ENCODE results near the gene GCSH. TPM values are rescaled to one million over a fixed set of nuclear protein-coding genes. Genes with fewer than 3 reads are reported as not detected.
"Not testable (repeated sequence)": the region's sequence is repeated elsewhere in the genome, so short reads cannot be mapped to it uniquely, and the experiment has no call there.

The GCSH gene
- polyA plus RNA-seq, 1 of the 3 experiments (the other 2 are of a cell fraction): 20.7 TPM

DNA sequence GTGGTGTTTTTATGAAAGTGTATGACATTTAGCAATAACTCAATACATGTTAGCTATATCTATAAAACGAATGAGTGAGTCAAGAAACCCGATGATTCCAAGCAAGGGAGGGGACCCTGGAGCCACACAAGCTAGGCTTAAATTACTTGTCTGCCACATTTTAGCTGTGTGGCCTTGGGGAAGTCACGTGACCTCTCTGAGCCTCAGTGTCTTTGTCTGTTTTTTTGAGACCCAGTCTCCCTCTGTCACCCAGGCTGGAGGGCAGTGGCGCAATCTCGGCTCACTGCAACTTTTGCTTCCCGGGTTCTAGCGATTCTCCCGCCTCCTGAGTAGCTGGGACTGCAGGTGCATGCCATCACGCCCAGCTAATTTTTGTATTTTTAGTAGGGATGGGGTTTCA is 20.1 kb upstream of the GCSH start:
- no peak overlapping the region for H3K27ac ChIP-seq (ENCODE audit: low read depth in 2 of 2, low read length in 1 of 2)
- H3K9me3 ChIP-seq: no peaks in the 10 kb centered on the region
- H3K36me3 ChIP-seq (replicated peaks in 1 of 2; ENCODE audit: control insufficient read depth in 1 of 2, insufficient read depth in 2 of 2, low read length in 1 of 2): no peaks in the 10 kb centered on the region
- no peak overlapping the region for H2AFZ ChIP-seq (ENCODE audit: low read depth)
- H3K9me2 ChIP-seq: no peaks in the 10 kb centered on the region
- POLR2A ChIA-PET: no interaction called here
- DNase-seq: no peak
- no peaks in the 10 kb centered on the region for H3K4me1 ChIP-seq (ENCODE audit: control insufficient read depth in 1 of 2, insufficient read depth in 2 of 2, low read depth in 1 of 2, low read length in 1 of 2)
- 54% methylated on average over 9 of the region's 9 CpGs for WGBS (ENCODE audit: low lambda C conversion rate)
- H3K79me2 ChIP-seq (ENCODE audit: insufficient read depth): no peaks in the 10 kb centered on the region
- no peak overlapping the region for H3K4me2 ChIP-seq
- H3K9ac ChIP-seq: no peak overlapping the region
- no peak overlapping the region for H3K4me3 ChIP-seq (ENCODE audit: low read depth in 2 of 2, low read length in 1 of 2)
- H3F3A ChIP-seq (replicated peaks; ENCODE audit: insufficient read depth): no peaks in the 10 kb centered on the region
- H4K20me1 ChIP-seq (ENCODE audit: insufficient read depth): no peaks in the 10 kb centered on the region
- no peaks in the 10 kb centered on the region for H3K27me3 ChIP-seq (ENCODE audit: insufficient read depth)
- CTCF ChIA-PET: interaction anchor here (0.6 to 1.6 kb wide), 2 partner anchors 89 to 141 kb away, joined by 3 read pairs; no protein-coding TSS in a partner anchor
- TF ChIP-seq RXRA (IDR thresholded peaks at IDR 0.05; ENCODE audit: borderline replicate concordance, low read depth): no peak
- no peak for TF ChIP-seq NRF1 (IDR thresholded peaks at IDR 0.05; ENCODE audit: low read depth, low read length)
- TF ChIP-seq, protein P1, sequence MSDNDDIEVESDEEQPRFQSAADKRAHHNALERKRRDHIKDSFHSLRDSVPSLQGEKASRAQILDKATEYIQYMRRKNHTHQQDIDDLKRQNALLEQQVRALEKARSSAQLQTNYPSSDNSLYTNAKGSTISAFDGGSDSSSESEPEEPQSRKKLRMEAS (IDR thresholded peaks at IDR 0.05; ENCODE audit: low read depth): no peak
- no peak for TF ChIP-seq JUND (IDR thresholded peaks at IDR 0.05)
- no peak for TF ChIP-seq RAD21 (IDR thresholded peaks at IDR 0.05; ENCODE audit: low read length)
- TF ChIP-seq TAF1 (IDR thresholded peaks at IDR 0.05; ENCODE audit: borderline replicate concordance, low read depth, low read length): no peak

GRCh38 chr16:81112453-81112852 is 16.3 kb upstream of the GCSH start:
- H3K4me1 ChIP-seq (ENCODE audit: control insufficient read depth in 1 of 2, insufficient read depth in 2 of 2, low read depth in 1 of 2, low read length in 1 of 2): no peaks in the 10 kb centered on the region
- DNase-seq: no peak
- no peaks in the 10 kb centered on the region for H3K27me3 ChIP-seq (ENCODE audit: insufficient read depth)
- no peak overlapping the region for H3K9ac ChIP-seq
- no peaks in the 10 kb centered on the region for H3K79me2 ChIP-seq (ENCODE audit: insufficient read depth)
- no peaks in the 10 kb centered on the region for H3K9me3 ChIP-seq
- TF ChIP-seq ZBTB33 (IDR thresholded peaks at IDR 0.05; ENCODE audit: borderline replicate concordance, low read depth) (no peak), SIN3A (IDR thresholded peaks at IDR 0.05; ENCODE audit: borderline replicate concordance, low read depth, low read length) (no peak), ELF1 (IDR thresholded peaks at IDR 0.05) (no peak), SMC3 (IDR thresholded peaks at IDR 0.05; ENCODE audit: low read depth, low read length) (no peak), YY1 (IDR thresholded peaks at IDR 0.05; ENCODE audit: low read depth) (no peak), FOXM1 (IDR thresholded peaks at IDR 0.05; ENCODE audit: low read depth) (no peak), GABPA (IDR thresholded peaks at IDR 0.05; ENCODE audit: low read depth) (no peak), MEF2A (IDR thresholded peaks at IDR 0.05; ENCODE audit: borderline replicate concordance, low read depth) (no peak), CTCF (IDR thresholded peaks at IDR 0.05) (no peak), PBX3 (IDR thresholded peaks at IDR 0.05) (no peak), TEAD4 (IDR thresholded peaks at IDR 0.05; ENCODE audit: borderline replicate concordance, insufficient read depth) (no peak), EZH2phosphoT487 (IDR thresholded peaks at IDR 0.05; ENCODE audit: borderline replicate concordance, low read depth) (no peak)
- TF ChIP-seq, protein P1 (IDR thresholded peaks at IDR 0.05; ENCODE audit: low read depth): no peak
- TF ChIP-seq, protein P2, sequence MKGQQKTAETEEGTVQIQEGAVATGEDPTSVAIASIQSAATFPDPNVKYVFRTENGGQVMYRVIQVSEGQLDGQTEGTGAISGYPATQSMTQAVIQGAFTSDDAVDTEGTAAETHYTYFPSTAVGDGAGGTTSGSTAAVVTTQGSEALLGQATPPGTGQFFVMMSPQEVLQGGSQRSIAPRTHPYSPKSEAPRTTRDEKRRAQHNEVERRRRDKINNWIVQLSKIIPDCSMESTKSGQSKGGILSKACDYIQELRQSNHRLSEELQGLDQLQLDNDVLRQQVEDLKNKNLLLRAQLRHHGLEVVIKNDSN (IDR thresholded peaks at IDR 0.05; ENCODE audit: borderline replicate concordance, low read depth): no peak
- no peaks in the 10 kb centered on the region for H3K36me3 ChIP-seq (replicated peaks in 1 of 2; ENCODE audit: control insufficient read depth in 1 of 2, insufficient read depth in 2 of 2, low read length in 1 of 2)
- ChIA-PET CTCF (interaction anchor here (0.9 to 1.3 kb wide), 2 partner anchors 14 to 77 kb away, joined by 3 read pairs; partner anchors contain the start of gene ATMIN), POLR2A (no interaction called here)
- no peaks in the 10 kb centered on the region for H4K20me1 ChIP-seq (ENCODE audit: insufficient read depth)
- H3K4me3 ChIP-seq (ENCODE audit: low read depth in 2 of 2, low read length in 1 of 2): no peak overlapping the region
- H3K9me2 ChIP-seq: no peaks in the 10 kb centered on the region
- 85% methylated on average over 4 of the region's 4 CpGs for WGBS (ENCODE audit: low lambda C conversion rate)
- no peak overlapping the region for H2AFZ ChIP-seq (ENCODE audit: low read depth)
- no peaks in the 10 kb centered on the region for H3F3A ChIP-seq (replicated peaks; ENCODE audit: insufficient read depth)
- no peak overlapping the region for H3K27ac ChIP-seq (ENCODE audit: low read depth in 2 of 2, low read length in 1 of 2)
- H3K4me2 ChIP-seq: no peak overlapping the region

DNA sequence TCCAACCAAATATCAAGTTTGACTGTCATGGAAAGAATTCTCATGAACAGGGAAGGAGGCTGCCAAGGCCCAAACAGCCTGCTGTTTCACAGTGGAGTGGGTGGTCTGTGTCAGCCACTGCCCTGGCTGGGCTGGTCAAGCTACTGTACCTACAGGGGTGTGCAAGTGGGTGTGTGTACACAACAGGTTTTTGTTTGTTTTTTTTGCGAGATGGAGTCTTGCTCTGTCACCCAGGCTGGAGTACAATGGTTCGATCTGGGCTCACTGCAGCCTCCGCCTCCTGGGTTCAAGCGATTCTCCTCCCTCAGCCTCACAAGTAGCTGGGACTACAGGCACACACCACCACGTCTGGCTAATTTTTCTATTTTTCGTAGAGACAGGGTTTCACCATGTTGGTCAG is 13.1 kb upstream of the GCSH start:
- H3K27me3 ChIP-seq (ENCODE audit: insufficient read depth); POLR2A ChIA-PET; H3K79me2 ChIP-seq (ENCODE audit: insufficient read depth); H3K27ac ChIP-seq (ENCODE audit: low read depth in 2 of 2, low read length in 1 of 2); H3K4me2 ChIP-seq; DNase-seq; H3K9me3 ChIP-seq; CTCF ChIA-PET; H3K9me2 ChIP-seq; H3K36me3 ChIP-seq (replicated peaks in 1 of 2; ENCODE audit: control insufficient read depth in 1 of 2, insufficient read depth in 2 of 2, low read length in 1 of 2); H2AFZ ChIP-seq (ENCODE audit: low read depth); H4K20me1 ChIP-seq (ENCODE audit: insufficient read depth); H3K4me1 ChIP-seq (ENCODE audit: control insufficient read depth in 1 of 2, insufficient read depth in 2 of 2, low read depth in 1 of 2, low read length in 1 of 2); H3K4me3 ChIP-seq (ENCODE audit: low read depth in 2 of 2, low read length in 1 of 2); H3K9ac ChIP-seq; H3F3A ChIP-seq (replicated peaks; ENCODE audit: insufficient read depth): not testable (repeated sequence)
- 70% methylated on average over 6 of the region's 6 CpGs for WGBS (ENCODE audit: low lambda C conversion rate)

Data from SK-N-SH (cell line).